Measurements from ENCODE around the gene PRKG1.

GRCh38 chr10:51206500-51206899 is 132.2 kb downstream of the PRKG1 start:
- TF ChIP-seq EZH2 (IDR thresholded peaks at IDR 0.05; ENCODE audit: insufficient read depth, poor library complexity, severe bottlenecking) (no peak), EZH2phosphoT487 (IDR thresholded peaks at IDR 0.05; ENCODE audit: insufficient read depth, low read depth) (no peak)

Data from GM23248 (cell line).